GM21526 (cell line): Measurements from ENCODE around the gene PCDHGA10.
"Not testable (repeated sequence)": the region's sequence is repeated elsewhere in the genome, so short reads cannot be mapped to it uniquely, and the experiment has no call there.

ENCODE experiments used
- ATAC-seq: cut with Tn5 transposase; IDR thresholded peaks from one replicate; pipeline ENCODE4 v1.9.1; 2021; ENCODE audit warnings: moderate library complexity; ENCODE audit not compliant: unreplicated experiment, low FRiP score

PCDHGA10 gene

DNA sequence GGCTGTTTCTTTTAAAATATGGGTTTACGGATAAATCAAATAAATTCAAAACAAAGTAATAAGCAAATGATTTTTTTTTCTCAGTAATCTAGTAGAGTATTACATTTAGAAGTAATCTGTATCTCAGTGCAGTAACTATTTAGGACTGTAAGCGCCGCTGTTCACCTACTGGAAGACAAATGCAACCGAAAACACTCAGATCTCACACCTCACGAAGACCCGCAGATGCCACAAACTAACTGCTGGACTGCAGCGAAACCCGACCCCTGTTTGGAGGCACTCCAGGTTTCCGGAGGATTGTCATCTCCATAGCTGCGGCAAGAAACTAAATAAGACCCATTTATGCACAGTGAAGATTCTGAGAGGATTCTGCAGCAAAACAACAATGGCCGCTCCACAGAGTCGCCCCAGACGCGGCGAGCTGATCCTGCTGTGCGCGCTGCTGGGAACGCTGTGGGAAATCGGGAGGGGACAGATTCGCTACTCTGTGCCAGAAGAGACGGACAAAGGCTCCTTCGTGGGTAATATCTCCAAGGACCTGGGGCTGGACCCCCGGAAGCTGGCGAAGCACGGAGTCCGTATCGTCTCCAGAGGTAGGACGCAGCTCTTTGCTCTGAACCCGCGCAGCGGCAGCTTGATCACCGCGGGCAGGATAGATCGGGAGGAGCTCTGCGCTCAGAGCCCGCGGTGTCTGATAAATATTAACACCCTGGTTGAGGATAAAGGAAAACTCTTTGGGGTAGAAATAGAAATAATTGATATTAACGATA, 20.2 kb upstream of the PCDHGA10 start, which contains the start of gene PCDHGA8:
TSS of gene PCDHGA8 (plus strand) at position 205 of the 770 bp plus-strand sequence. CDS start at position 386, 181 bp downstream.
- ATAC-seq = no peak

DNA sequence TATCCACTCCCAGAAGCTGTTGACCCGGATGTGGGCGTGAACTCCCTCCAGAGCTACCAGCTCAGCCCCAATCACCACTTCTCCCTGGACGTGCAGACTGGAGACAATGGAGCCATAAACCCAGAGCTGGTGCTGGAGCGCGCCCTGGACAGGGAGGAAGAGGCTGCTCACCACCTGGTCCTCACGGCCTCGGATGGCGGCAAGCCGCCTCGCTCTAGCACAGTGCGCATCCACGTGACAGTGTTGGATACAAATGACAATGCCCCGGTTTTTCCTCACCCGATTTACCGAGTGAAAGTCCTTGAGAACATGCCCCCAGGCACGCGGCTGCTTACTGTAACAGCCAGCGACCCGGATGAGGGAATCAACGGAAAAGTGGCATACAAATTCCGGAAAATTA, 19.5 kb upstream of the PCDHGA10 start:
- no peak for ATAC-seq

- ATAC-seq = not testable (repeated sequence)
Observed at GRCh38 chr5:141394401-141395187, 18.2 kb upstream of the PCDHGA10 start.

GRCh38 chr5:141397756-141398551, 14.8 kb upstream of the PCDHGA10 start, which contains the start of gene PCDHGB5:
PCDHGB5 (plus strand) TSS chr5:141397947; CDS start chr5:141398128, 181 bp downstream.
- peak; percentile 93 for ATAC-seq

DNA sequence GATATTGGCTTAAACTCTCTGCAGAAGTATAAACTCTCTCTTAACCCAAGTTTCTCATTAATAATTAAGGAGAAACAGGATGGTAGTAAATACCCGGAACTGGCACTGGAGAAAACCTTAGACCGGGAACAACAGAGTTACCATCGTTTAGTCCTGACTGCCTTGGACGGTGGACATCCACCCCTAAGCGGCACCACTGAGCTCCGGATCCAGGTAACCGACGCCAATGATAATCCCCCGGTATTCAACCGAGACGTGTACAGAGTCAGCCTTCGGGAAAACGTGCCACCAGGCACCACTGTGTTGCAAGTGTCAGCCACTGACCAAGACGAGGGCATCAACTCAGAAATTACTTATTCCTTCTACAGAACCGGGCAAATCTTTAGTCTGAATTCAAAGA, 14.2 kb upstream of the PCDHGA10 start:
- no peak for ATAC-seq

DNA sequence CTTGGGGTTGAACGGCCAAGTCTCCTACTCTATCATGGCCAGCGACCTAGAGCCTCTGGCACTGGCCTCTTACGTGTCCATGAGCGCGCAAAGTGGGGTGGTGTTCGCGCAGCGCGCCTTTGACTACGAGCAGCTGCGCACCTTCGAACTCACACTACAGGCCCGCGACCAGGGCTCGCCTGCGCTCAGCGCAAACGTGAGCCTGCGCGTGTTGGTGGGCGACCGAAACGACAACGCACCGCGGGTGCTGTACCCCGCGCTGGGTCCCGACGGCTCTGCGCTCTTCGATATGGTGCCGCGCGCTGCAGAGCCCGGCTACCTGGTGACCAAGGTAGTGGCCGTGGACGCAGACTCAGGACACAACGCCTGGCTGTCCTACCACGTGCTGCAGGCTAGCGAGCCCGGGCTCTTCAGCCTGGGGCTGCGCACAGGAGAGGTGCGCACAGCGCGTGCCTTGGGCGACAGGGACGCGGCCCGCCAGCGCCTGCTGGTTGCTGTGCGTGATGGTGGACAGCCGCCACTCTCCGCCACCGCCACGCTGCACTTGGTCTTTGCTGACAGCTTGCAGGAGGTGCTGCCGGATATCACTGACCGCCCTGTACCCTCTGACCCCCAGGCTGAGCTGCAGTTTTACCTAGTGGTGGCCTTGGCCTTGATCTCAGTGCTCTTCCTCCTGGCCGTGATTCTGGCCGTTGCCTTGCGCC, 13.1 kb upstream of the PCDHGA10 start:
- no peak for ATAC-seq

DNA sequence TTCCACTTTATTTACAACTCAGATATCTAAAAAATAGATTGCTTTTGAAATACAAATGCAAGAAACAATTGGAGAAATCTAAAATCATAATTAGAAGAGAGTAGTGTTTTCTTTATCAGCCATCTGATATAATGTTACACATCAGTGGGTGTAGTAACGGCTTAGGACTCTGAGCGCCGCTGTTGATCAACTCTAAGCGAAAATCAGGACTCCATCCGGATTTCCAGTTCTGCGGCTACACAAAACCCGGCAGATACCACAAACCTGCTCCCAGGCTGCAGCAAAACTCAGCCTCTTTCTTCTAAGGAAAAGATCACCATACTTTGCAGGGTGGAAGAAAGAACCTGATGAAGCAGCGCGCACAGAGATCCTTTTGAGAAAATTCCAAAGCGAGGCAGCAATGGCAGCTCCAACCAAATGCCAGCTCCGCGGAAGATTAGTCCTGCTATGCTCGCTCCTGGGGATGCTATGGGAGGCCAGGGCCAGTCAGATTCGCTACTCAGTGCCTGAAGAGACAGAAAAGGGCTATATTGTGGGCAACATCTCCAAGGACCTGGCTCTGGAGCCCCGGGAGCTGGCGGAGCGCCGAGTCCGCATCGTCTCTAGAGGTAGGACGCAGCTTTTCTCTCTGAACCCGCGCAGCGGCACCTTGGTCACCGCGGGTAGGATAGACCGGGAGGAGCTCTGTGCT, 10.1 kb upstream of the PCDHGA10 start, which contains the start of gene PCDHGA9:
TSS of gene PCDHGA9 (plus strand) at position 226 of the 691 bp plus-strand sequence. CDS start at position 401, 175 bp downstream.
- no peak for ATAC-seq

DNA sequence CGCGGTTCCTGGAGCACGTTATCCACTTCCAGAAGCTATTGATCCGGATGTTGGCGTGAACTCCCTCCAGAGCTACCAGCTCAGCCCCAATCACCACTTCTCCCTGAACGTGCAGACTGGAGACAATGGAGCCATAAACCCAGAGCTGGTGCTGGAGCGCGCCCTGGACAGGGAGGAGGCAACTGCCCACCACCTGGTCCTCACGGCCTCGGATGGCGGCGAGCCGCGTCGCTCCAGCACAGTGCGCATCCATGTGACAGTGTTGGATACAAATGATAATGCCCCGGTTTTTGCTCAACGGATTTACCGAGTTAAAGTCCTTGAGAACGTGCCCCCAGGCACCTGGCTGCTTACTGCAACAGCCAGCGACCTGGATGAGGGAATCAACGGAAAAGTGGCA, 9.4 kb upstream of the PCDHGA10 start:
- no peak for ATAC-seq

GRCh38 chr5:141407790-141408505, 4.8 kb upstream of the PCDHGA10 start, which contains the start of gene PCDHGB6:
PCDHGB6 (plus strand) TSS chr5:141408021; CDS start chr5:141408203, 182 bp downstream.
- peak; percentile 75 for ATAC-seq

GRCh38 chr5:141409598-141410306, 3.0 kb upstream of the PCDHGA10 start:
- ATAC-seq = no peak

DNA sequence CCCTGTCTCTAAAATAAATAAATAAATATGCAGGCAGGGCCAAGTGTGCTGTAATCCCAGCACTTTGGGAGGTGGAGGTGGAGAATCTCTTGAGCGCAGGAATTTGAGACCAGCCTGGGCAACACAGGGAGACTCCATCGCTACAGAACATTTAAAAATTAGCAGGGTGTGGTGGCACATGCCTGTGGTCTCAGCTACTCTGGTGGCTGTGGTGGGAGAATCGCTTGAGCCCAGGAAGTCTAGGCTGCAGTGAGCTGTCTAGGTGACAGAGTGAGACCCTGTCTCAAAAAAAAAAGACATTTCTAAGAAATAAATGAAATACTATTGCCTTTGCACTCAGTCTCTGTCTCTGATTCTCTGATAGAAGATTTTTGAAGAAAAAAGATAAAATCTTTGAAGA, 1.2 kb upstream of the PCDHGA10 start:
- ATAC-seq = no peak

DNA sequence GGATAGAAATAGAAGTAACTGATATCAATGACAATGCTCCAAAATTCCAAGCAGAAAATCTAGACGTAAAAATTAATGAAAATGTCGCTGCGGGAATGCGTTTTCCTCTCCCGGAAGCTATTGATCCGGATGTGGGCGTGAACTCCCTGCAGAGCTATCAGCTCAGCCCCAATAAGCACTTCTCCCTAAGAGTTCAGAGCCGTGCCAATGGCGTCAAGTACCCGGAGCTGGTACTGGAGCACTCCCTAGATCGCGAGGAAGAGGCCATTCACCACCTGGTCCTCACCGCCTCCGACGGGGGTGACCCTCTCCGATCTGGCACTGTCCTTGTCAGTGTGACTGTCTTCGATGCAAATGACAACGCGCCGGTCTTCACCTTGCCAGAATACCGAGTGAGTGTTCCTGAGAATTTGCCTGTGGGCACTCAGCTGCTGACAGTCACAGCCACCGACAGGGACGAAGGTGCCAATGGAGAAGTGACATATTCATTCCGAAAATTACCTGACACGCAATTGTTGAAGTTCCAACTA, 818 bp downstream of the PCDHGA10 start:
- no peak for ATAC-seq

- ATAC-seq = not testable (repeated sequence)
Observed at GRCh38 chr5:141414548-141415274, 1.9 kb downstream of the PCDHGA10 start.

GRCh38 chr5:141415275-141415618, 2.5 kb downstream of the PCDHGA10 start:
- not testable (repeated sequence) for ATAC-seq

DNA sequence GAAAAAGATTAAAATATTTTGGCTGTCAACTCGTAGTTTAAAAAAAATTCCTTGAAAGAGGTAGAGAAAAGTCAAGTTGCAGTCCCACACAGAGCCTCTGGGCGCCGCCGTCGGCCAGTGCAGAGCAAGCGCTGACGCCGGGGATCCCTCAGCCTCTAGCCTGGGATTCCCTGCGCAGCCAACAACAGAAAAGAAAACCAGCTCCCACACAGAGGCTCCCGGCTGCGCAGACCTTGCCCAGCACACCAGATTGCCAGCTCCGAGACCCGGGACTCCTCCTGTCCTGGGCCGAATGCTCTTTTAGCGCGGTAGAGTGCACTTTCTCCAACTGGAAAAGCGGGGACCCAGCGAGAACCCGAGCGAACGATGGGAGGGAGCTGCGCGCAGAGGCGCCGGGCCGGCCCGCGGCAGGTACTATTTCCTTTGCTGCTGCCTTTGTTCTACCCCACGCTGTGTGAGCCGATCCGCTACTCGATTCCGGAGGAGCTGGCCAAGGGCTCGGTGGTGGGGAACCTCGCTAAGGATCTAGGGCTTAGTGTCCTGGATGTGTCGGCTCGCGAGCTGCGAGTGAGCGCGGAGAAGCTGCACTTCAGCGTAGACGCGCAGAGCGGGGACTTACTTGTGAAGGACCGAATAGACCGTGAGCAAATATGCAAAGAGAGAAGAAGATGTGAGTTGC, 4.8 kb downstream of the PCDHGA10 start, which contains the start of gene PCDHGB7:
TSS of gene PCDHGB7 (plus strand) at position 184 of the 679 bp plus-strand sequence. CDS start at position 367, 183 bp downstream.
- ATAC-seq = peak; percentile 38

DNA sequence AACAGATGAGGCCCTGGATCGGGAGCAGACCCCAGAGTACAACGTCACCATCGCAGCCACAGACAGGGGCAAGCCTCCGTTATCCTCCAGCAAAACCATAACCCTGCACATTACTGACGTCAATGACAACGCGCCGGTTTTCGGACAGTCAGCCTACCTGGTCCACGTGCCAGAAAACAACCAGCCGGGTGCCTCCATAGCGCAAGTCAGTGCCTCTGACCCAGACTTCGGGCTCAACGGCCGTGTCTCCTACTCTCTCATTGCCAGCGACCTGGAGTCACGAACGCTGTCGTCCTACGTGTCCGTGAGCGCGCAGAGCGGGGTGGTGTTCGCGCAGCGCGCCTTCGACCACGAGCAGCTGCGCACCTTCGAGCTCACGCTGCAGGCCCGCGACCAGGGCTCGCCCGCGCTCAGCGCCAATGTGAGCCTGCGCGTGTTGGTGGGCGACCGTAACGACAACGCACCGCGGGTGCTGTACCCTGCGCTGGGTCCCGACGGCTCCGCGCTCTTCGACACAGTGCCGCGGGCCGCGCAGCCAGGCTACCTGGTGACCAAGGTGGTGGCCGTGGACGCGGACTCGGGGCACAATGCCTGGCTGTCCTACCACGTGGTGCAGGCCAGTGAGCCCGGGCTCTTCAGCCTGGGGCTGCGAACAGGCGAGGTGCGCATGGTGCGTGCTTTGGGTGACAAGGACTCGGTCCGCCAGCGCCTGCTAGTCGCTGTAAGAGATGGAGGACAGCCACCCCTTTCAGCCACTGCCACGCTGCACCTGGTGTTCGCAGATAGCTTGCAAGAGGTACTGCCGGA, 6.5 kb downstream of the PCDHGA10 start:
- no peak for ATAC-seq
